ENCODE results near the gene IL36G.

GRCh38 chr2:112973156-112973555, 4.7 kb upstream of the IL36G start:
- TF ChIP-seq CTCF (conservative IDR thresholded peaks at IDR 0.05; ENCODE audit: low read length) (no peak), EZH2phosphoT487 (IDR thresholded peaks at IDR 0.05; ENCODE audit: borderline replicate concordance, low read depth, low read length) (no peak)
